B cell (primary cell): Measurements from ENCODE around the gene C1R. TPM values are rescaled to one million over a fixed set of nuclear protein-coding genes. Genes with fewer than 3 reads are reported as not detected.

Experiments
- ATAC-seq: fragments of 200-7000 bp; cut with Tn5 transposase; one replicate; pipeline ENCODE4 v1.10.0; 2021; ENCODE audit warnings: low read depth, mild to moderate bottlenecking, moderate number of reproducible peaks, moderate library complexity
- CTCF ChIA-PET: fragments of 350-600 bp; sonication (Branson Sonifier 250); formaldehyde crosslinking; loops from one replicate; lab custom pipeline; 2021; ENCODE audit warnings: antibody characterized with exemption, inconsistent platforms; lab: Charles Lee
- POLR2A ChIA-PET: fragments of 350-600 bp; sonication (Branson Sonifier 250); formaldehyde crosslinking; loops from one replicate; lab custom pipeline; 2021; ENCODE audit warnings: antibody characterized with exemption; lab: Charles Lee
- DNase-seq: peaks from one replicate; pipeline ENCODE4 v3.0.0; 2013
- H2AFZ ChIP-seq: 2 replicates; pipeline ENCODE4 v1.6.1; 2012; ENCODE audit warnings: mild to moderate bottlenecking, low read depth, low read length; ENCODE audit not compliant: insufficient read depth, poor library complexity, severe bottlenecking
- H3K27ac ChIP-seq, 2 donors: 1 replicate in 1 of 2; 2 replicates in 1 of 2; pipeline ENCODE4 v1.5.1; 2012 to 2013; ENCODE audit warnings: low read length in 2 of 2, mild to moderate bottlenecking in 2 of 2, moderate library complexity in 1 of 2
- H3K27me3 ChIP-seq, 4 experiments: fragments of 200-600 bp in 1 of 4; sonication (generic) in 1 of 4; replicated peaks in 1 of 4; 1 replicate in 2 of 4; 2 replicates in 2 of 4; pipeline versions ENCODE4 v1.6.1 to v1.7.0; 2013 to 2016; ENCODE audit warnings: low read length in 3 of 4, mild to moderate bottlenecking in 2 of 4, mixed read lengths in 1 of 4, moderate library complexity in 1 of 4; ENCODE audit not compliant: insufficient read depth in 4 of 4, control insufficient read depth in 3 of 4; ENCODE audit errors: control extremely low read depth in 1 of 4
- H3K36me3 ChIP-seq, 2 experiments: replicated peaks in 1 of 2; 1 replicate in 1 of 2; 2 replicates in 1 of 2; pipeline versions ENCODE4 v1.6.1 to v1.7.1; 2013; ENCODE audit warnings: low read length in 1 of 2; ENCODE audit not compliant: insufficient read depth in 2 of 2, control insufficient read depth in 1 of 2; ENCODE audit errors: control extremely low read depth in 1 of 2, extremely low read depth in 1 of 2
- H3K4me1 ChIP-seq, 2 donors: fragments of 200-600 bp in 1 of 2; sonication (generic) in 1 of 2; 1 replicate in 1 of 2; 2 replicates in 1 of 2; pipeline versions ENCODE4 v1.5.1 to v1.6.1; 2013 to 2017; ENCODE audit warnings: low read length in 2 of 2; ENCODE audit not compliant: control insufficient read depth in 2 of 2, insufficient read depth in 2 of 2
- H3K4me2 ChIP-seq: replicated peaks from 2 replicates; pipeline ENCODE3; 2012; ENCODE audit warnings: mild to moderate bottlenecking, low read depth, low read length; ENCODE audit not compliant: poor library complexity, severe bottlenecking
- H3K4me3 ChIP-seq, 5 experiments: fragments of 200-600 bp in 1 of 5; sonication (generic) in 1 of 5; 1 replicate in 3 of 5; 2 replicates in 2 of 5; pipeline versions ENCODE4 v1.5.1 to v1.7.0; 2011 to 2016; ENCODE audit warnings: low read length in 4 of 5, mild to moderate bottlenecking in 4 of 5, low read depth in 2 of 5, control low read depth in 1 of 5, moderate library complexity in 1 of 5; ENCODE audit not compliant: insufficient read depth in 1 of 5; ENCODE audit errors: control extremely low read depth in 1 of 5, extremely low read depth in 1 of 5
- H3K79me2 ChIP-seq: fragments of 200-600 bp; sonication (generic); one replicate; pipeline ENCODE4 v1.6.0; 2016; ENCODE audit warnings: low read length; ENCODE audit not compliant: control insufficient read depth, insufficient read depth
- H3K9ac ChIP-seq: fragments of 200-600 bp; sonication (generic); 2 replicates; pipeline ENCODE4 v1.6.1; 2017; ENCODE audit warnings: mild to moderate bottlenecking, low read length, moderate library complexity
- H3K9me3 ChIP-seq, 3 donors: one replicate each; pipeline versions ENCODE4 v1.6.1 to v1.7.1; 2013; ENCODE audit warnings: low read length in 2 of 3; ENCODE audit not compliant: control insufficient read depth in 2 of 3, insufficient read depth in 1 of 3; ENCODE audit errors: control extremely low read depth in 1 of 3
- H4K20me1 ChIP-seq: 2 replicates; pipeline ENCODE4 v1.6.0; 2012; ENCODE audit warnings: mild to moderate bottlenecking, low read length; ENCODE audit not compliant: insufficient read depth, control insufficient read depth, poor library complexity, severe bottlenecking
- H3K27ac Mint-ChIP-seq: one replicate; pipeline ENCODE4 v1.8.0; 2021; ENCODE audit warnings: mixed read lengths
- H3K27me3 Mint-ChIP-seq: one replicate; pipeline ENCODE4 v1.8.0; 2021; ENCODE audit warnings: mixed read lengths
- H3K4me1 Mint-ChIP-seq: one replicate; pipeline ENCODE4 v1.8.0; 2021; ENCODE audit warnings: mixed read lengths
- H3K4me3 Mint-ChIP-seq: one replicate; pipeline ENCODE4 v1.8.0; 2021; ENCODE audit warnings: mixed read lengths
- H3K9me3 Mint-ChIP-seq: one replicate; pipeline ENCODE4 v1.8.0; 2022; ENCODE audit warnings: mixed read lengths; ENCODE audit not compliant: insufficient read depth
- CTCF ChIP-seq: fragments of 200-600 bp; IDR thresholded peaks from one replicate; pipeline ENCODE4 v1.8.0; 2022; ENCODE audit warnings: antibody characterized with exemption, mild to moderate bottlenecking
- EZH2 ChIP-seq: IDR thresholded peaks from 2 replicates; pipeline ENCODE4 v1.6.1; 2012; ENCODE audit warnings: borderline replicate concordance, low read depth, mild to moderate bottlenecking, moderate library complexity, low read length; ENCODE audit not compliant: insufficient read depth, poor library complexity, severe bottlenecking
- WGBS: methylation state at CpG from one replicate; pipeline ENCODE4 v1.1.5; 2013; ENCODE audit warnings: missing lambda C conversion rate; ENCODE audit not compliant: insufficient coverage; 5-methylcytosine and 5-hydroxymethylcytosine counted together
- intact Hi-C: fragments of 100-400 bp; cut with micrococcal nuclease; formaldehyde crosslinking; loops from one replicate; pipeline ENCODE4 v1.10.0; 2022
- polyA plus RNA-seq: library from polyadenylated mRNA; depleted of rRNA; stranded (reverse); fragments of >200 nt; gene quantifications from 2 replicates; pipeline ENCODE4 v1.2.3, GENCODE V29; 2012
- total RNA-seq, 2 donors: library from RNA; stranded (reverse); fragments of 120-200 nt in 1 of 2; gene quantifications; 1 replicate in 1 of 2; 2 replicates in 1 of 2; pipeline versions ENCODE4 v1.2.3 to v1.2.4, GENCODE V29; 2013 to 2022

C1R gene
- total and polyA plus RNA-seq, 2 donors (not counting 1 experiment from before 2014, with no cell fraction given): 1.5 to 2.0 TPM

GRCh38 chr12:7116196-7116595 lies 24.0 kb upstream of the C1R start:
- H3K4me1 Mint-ChIP-seq: peaks cover 4% of the 10 kb centered on the region
- H3K9me3 ChIP-seq: no peaks in the 10 kb centered on the region
- TF ChIP-seq CTCF (no peak), EZH2 (no peak)
- H3K27me3 ChIP-seq: no peaks in the 10 kb centered on the region
- peaks cover 0 to 2% of the 10 kb centered on the region in 2 donors for H3K4me1 ChIP-seq
- no CpG with 5 or more reads among the region's 3 CpGs for WGBS
- ChIA-PET CTCF (interaction anchor here (0.7 to 1.2 kb wide), 2 partner anchors 14 to 247 kb away, joined by 3 read pairs; no protein-coding TSS in a partner anchor), POLR2A (no interaction called here)
- no peak overlapping the region for H3K27ac ChIP-seq
- DNase-seq: no peak
- no peak overlapping the region for H3K4me2 ChIP-seq
- H3K79me2 ChIP-seq: no peaks in the 10 kb centered on the region
- no peak overlapping the region for H2AFZ ChIP-seq
- ATAC-seq: no peak
- intact Hi-C loops: no loop called here
- no peaks in the 10 kb centered on the region for H3K9me3 Mint-ChIP-seq
- H3K9ac ChIP-seq: no peak overlapping the region
- H3K4me3 ChIP-seq: no peak overlapping the region
- H4K20me1 ChIP-seq: peaks cover 8% of the 10 kb centered on the region
- H3K27me3 Mint-ChIP-seq: no peaks in the 10 kb centered on the region
- H3K4me3 Mint-ChIP-seq: no peak overlapping the region
- H3K36me3 ChIP-seq: peaks cover 0 to 30% of the 10 kb centered on the region in 2 experiments
- no peak overlapping the region for H3K27ac Mint-ChIP-seq

GRCh38 chr12:7114851-7115250 lies 22.6 kb upstream of the C1R start:
- Mint-ChIP-seq H3K4me3 (no peak overlapping the region), H3K27me3 (no peaks in the 10 kb centered on the region), H3K9me3 (no peaks in the 10 kb centered on the region), H3K27ac (no peak overlapping the region), H3K4me1 (peaks cover 4% of the 10 kb centered on the region)
- no peak overlapping the region for H3K27ac ChIP-seq
- DNase-seq (no peak), ATAC-seq (no peak)
- H3K9ac ChIP-seq: no peak overlapping the region
- H4K20me1 ChIP-seq: peaks cover 8% of the 10 kb centered on the region
- intact Hi-C loops: no loop called here
- no peaks in the 10 kb centered on the region for H3K9me3 ChIP-seq
- no peak for TF ChIP-seq CTCF
- TF ChIP-seq EZH2: no peak
- H3K4me1 ChIP-seq: peaks cover 0 to 4% of the 10 kb centered on the region in 2 donors
- CTCF ChIA-PET: no interaction called here
- POLR2A ChIA-PET: no interaction called here
- peaks cover 0 to 30% of the 10 kb centered on the region in 2 experiments for H3K36me3 ChIP-seq
- H3K79me2 ChIP-seq: peaks cover 8% of the 10 kb centered on the region
- H2AFZ ChIP-seq: no peak overlapping the region
- no peaks in the 10 kb centered on the region for H3K27me3 ChIP-seq
- WGBS: 100% methylated on average over 3 of the region's 6 CpGs
- H3K4me3 ChIP-seq: no peak overlapping the region
- no peak overlapping the region for H3K4me2 ChIP-seq
